Left kidney (tissue), 2 donors: ENCODE measurements around the gene SMPDL3B. TPM values are rescaled to one million over a fixed set of nuclear protein-coding genes. Genes with fewer than 3 reads are reported as not detected.
"Not testable (repeated sequence)": the region's sequence is repeated elsewhere in the genome, so short reads cannot be mapped to it uniquely, and the experiment has no call there.

Experiments used
- DNase-seq: peaks from one replicate; pipeline ENCODE4 v3.0.0-alpha.2; 2013
- polyA plus RNA-seq: library from polyadenylated mRNA; unstranded; fragments of 120-200 nt; gene quantifications from one replicate; pipeline ENCODE4 v1.2.1, GENCODE V29; 2013; ENCODE audit not compliant: insufficient read length

SMPDL3B gene
- polyA plus RNA-seq, 1 donor, result 12.8 TPM

DNA sequence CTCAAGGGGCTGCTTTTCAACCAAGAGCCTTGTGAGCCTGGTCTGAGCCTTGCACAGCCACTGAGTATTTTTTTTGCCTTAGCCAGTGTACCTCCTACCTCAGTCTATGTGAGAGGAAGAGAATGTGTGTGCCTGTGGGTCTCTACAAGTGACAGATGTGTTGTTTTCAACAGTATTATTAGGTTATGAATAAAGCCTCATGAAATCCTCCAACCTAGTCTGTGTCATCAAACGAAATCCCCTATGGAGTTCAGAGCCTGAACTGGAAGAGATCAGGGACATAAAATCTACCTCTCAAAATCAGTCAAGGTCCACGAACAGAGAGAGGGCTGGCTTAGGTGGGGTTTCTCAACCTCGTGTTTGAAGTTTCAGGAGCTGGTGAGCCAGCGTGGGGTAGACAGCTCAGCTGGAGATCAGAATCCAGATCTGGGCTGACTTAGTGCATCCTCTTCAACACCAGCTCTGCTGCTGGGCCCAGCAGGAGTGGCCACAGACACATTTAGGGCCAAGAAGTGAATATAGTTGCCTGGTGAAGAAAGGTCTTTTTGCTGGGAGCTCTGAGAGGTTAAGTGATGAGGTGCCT, 33.2 kb downstream of the SMPDL3B start:
- no peak for DNase-seq

DNA sequence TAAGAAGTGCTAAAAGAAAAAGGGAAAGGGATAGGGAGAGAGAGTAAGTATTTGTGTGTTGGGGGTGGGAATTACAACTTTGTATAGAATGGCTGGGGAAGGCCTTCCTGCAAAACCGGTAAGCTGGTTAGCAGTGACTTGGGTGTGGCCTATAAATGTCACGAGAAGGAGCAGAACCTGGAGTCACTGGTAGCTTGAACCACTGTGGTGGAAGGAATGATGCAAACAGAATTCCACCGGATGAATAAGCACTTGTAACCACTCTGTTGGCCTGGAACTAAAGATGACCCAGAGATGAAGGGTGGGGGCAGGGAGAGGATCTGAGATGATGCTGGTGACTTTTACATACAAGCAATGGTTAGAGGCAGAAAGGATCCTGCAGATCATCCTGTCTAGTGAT, 33.9 kb downstream of the SMPDL3B start:
- no peak for DNase-seq

DNA sequence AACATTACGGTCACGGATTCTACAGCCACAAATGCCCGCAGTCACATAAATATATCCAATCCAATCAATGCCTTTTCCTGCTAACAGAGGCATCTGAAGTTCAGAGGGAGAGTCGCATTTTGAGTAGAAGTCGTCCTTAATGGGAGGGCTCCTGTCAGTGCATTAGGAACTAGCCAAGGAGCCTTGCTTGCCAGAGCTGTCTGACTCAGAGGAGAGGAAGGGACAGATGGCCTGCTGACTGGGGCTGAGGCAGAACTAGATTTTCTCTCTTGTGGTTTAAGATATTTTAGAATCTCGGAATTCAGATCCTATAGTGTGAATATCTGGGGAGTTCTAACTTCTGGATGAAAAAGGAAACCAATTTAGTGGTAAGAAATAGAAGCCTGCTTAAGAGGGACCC, 35.6 kb downstream of the SMPDL3B start:
- DNase-seq, result no peak

DNA sequence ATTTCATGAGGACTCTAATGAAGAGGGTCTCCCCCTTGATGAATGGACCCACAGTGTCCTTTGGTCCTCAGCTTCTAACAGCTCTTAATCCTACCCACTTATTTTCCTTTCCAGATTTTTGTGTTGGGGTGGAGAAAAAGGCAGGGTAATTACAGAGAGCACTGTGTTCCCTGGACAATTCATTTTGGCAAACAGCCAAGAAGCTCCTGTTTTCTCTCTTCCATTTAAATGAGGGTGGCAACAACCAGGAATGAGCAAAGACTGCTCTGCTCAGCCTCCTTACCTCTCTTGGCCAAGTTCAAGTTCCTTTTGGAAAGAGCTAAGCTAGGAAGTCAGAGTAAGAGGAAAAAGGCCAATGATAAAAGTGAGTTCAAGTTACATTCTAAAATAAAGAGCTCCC, 36.9 kb downstream of the SMPDL3B start:
- DNase-seq, result no peak

DNA sequence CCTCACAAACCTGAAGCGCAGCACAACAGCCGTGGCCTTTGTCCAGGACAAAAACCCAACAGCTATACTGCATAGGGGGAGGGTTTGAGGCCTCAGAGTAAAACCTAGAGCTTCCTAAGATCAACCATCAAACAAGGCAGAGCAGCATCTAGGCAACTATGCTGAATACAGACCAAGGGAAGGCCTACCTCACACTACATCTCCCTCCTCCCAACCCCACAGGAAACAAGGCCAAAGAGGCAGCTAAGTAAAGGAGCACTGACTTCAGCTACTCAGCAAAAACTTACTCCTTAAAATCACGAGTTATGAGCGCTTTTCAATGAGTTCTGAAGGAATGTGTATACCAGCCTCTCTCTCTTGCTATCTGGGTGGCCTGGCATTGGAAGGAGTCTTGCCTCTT, 37.3 kb downstream of the SMPDL3B start:
- DNase-seq, result no peak

DNA sequence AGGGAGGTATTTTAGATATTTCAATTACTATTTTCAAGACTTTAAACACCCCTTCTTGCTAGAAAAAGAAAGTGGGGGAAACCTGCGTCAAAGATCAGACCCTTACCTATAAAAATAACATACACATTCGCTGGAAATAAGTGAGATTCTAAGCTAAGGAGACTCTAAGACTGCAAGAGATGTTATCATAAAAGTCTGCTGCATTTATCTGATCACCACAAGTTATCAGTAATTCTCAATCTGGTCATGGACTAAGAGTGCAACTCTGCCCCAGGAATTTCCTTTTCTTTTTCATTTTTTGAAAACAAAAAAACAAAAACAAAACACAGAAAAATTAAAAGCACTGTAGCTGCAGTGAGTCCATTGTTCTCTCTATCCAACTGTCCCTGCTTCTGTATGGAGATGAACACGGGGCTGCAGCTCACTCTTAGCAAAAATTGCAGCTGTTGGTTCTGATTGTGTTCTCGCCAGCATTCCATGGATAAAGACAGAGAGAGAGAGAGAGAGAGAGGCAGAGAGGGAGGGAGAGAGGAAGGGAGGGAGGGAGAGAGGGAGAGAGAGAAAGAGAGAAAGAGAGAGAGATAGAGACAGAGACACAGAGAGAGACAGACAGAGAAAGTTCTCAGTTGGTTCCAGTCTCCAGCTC, 39.1 kb downstream of the SMPDL3B start:
- DNase-seq, result no peak

DNA sequence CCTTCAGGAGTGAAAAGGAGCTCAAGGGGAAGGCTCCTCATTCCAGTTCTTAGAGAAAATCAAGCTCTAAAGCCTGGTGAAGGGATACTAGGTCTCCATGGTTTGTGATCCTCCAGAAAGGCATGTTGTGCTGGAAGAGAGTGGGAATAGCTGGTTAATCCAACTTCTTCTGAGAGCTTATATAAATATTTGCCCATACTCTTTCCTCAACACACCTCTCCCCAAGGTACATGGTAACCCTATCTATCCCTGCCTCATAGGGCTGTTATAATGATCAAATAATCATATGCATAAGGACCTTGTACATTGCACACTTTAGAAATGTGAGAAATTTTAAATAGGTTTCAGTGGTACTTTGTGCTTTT, 39.6 kb downstream of the SMPDL3B start:
- no peak for DNase-seq

DNA sequence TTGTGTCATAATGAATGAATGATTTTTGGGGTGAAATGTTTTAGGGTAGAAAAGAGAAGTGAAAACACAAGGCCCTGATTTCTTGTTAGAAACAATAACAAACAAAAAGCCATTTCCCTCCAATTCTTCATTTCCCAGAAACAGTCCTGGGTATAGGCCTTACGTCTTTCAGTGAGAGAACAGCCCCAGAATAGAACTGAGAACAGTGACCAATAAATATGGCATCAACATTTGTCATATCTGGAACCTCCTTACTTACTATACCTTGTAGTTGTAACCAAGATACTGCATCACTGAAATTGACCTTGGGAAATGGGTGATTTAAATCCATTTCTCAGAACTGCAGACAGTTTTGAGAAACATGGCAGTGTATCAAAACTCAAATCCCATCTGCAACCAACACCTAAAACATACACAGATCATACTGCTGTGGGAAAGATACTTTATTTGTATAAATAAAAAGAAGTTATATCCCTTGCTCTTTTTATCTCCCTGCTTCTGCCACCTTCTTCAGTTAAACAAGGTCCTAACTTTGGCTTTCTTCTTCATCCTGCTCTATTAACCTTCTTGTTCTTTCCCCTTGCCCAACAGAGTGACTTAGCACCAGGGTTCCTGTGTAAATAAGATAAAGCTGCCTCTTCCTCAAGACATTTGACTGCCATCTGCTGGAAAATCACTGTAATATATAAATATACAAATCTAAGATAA, 44.5 kb downstream of the SMPDL3B start:
- DNase-seq, result no peak

DNA sequence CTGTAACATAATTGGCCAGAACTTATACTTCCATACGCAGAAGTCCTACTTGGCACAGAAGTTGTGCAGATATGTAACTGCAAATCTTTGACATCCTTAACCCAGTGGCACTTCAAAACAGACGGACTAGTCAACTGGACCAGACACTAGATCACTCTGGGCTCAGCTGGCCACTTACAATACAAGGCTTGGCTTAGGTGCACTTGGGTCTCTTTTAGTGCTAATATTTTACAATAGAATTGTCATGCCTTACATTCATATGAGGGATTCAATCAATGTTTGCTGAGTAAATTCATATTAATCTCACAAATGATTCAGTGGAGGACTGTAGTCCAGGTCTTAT, 45.0 kb downstream of the SMPDL3B start:
- no peak for DNase-seq

DNA sequence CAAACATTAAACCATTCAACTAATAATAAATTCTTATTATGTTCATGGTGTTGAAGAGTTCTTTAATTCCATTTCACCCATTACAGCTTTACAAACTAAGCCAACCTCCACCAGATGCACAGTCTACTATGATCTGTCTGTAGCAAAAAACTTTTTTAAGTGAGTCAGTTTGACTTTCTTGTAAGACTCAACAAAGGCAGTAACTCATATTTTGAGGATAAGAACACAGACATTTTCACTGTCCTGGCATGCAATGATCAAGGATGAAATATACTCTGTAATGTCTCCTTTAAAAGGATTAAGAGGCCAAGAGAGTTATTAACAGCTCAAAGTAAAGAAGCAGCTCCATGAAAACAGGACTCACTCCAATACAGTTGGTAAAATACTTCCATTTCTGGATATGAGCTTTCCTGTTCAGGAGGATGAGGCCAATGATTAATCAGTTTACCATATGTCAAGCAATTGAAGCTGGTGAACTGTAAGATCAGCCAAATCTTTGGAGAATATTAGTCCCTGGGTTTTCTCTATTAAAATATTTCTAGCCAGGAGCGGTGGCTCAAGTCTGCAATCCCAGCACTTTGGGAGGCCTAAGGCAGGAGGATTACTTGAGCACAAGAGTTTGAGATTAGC, 45.5 kb downstream of the SMPDL3B start:
- DNase-seq, result no peak

DNA sequence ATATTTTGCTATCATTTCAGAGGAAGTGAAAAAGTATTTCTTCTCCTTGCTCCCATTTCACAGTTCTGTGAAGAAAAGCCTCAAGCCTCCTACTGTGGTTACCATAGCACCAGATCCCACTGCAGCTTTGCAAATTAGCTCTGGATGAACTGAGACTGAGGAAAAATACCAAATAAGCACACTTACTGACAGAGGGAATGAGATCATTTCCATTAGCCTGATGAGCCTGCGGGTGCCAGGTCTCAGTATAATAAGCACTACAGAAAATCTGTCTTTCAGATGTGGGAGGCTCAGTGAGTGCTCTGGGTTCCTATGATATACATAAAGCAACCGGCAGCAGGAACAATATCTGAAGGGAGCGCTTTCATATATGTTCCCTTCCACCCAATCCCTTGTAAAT, 46.3 kb downstream of the SMPDL3B start:
- DNase-seq, result no peak

DNA sequence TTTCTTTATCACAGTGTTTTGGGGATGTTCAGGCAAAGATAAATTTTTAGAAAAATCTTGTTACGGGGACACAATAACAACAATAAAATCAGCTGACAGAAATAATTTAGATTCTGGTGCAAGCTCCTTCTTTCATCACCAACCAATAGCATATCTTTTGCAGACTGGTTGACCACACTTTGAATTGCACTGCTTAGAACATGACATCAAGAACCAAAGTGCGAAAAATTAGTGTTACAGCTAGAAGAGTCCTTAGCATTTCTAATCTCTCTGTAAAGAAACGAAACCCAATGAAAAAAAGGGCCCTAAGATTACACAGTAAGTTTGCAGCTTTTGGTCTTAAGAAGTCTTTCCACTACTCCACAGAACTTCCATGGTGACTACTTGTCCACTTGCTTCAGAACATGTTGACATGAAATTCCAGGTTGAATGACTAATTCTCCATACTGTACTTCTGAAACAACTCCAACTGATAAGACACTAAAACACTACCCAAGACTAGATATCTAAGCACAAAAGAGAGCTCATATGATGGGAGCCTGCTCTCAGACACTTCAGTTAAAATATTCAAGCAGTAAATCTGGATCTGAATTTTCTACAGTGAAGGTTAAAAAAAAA, 56.2 kb downstream of the SMPDL3B start:
- DNase-seq, result no peak

DNA sequence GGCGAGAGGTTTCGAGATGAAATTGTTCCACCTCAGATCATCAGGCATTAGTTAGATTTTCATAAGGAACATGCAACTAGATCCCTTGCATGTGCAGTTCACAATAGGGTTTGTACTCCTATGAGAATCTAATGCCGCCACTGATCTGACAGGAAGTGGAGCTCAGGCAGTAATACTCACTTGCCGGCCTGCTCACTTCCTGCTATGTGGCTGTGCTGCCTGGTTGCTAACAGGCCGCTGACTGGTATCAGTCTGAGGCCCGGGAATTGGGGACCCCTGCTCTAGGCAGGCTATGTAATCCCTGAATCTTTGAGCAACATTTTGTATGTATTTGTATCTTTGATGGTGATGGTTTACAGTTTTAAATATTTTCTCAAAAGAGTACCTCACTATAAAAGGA, 57.5 kb downstream of the SMPDL3B start:
- no peak for DNase-seq

DNA sequence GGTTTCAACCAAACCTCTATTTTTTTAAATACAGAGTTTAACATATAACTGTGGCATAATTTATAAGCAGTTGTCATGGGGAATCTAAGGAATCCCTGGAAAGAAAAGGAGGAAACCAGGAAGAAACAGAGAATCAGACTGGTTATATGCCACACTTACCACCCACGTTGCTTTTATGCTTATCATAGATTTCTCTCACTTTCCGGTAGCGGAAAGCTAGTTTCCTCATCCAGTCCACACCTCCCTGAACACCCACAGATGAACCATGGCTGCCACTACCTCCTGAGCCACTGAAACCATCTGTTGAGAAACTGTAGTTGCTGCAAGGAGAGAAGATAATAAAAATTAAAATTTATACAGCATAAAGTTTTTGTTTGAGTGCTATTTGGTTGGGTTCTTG, 58.4 kb downstream of the SMPDL3B start:
- DNase-seq, result no peak

DNA sequence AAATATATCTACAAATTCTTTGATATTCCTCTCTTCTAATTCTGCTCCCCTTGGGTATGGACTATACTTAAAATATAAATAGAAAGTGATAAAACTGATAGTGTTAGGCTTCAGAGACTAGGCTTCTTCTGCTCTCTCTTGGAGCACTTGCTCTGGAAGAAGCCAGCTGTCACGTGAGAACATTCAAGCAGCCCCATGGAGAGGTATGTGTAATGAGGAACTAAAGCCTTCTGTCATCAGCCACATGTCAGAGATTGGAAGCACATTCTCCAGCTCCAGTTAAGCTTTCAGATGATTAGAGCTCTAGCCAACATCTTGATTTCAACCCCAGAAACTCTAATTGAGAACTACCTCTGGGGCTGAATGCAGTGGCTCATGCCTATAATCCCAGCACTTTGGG, 59.3 kb downstream of the SMPDL3B start:
- no peak for DNase-seq

DNA sequence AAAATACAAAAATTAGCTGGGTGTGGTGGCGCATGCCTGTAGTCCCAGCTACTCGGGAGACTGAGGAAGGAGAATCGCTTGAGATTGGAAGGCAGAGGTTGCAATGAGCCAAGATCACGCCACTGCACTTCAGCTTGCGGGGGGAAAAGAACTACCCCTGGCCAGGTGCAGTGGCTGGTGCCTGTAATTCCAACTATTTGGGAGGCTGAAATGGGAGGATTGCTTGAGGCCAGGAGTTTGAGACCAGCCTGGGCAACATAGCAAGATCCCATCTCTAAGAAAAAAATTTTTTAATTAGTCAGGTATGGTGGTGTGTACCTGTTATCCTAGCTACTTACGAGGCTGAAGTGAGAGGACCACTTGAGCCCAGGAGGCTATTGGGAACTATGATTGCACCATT, 59.7 kb downstream of the SMPDL3B start:
- DNase-seq, result not testable (repeated sequence)

DNA sequence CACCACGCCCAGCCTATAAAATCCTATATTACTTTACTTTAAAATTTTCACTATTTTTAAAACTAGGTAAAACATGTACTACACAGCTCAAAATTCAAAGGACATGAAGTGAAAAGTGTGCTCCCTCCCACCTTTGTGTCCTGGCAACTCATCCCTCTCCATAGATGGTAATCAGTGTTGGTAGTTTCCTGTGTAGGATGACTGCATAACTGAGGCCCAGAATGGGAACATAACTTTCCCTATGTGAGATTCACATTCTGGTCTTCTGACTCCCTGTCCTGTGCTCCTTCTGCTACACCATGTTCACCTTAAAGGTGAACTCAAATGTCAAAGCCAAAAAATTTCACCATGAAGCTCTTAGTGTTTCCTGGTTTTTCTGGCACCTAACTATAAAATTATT, 64.3 kb downstream of the SMPDL3B start:
- no peak for DNase-seq

DNA sequence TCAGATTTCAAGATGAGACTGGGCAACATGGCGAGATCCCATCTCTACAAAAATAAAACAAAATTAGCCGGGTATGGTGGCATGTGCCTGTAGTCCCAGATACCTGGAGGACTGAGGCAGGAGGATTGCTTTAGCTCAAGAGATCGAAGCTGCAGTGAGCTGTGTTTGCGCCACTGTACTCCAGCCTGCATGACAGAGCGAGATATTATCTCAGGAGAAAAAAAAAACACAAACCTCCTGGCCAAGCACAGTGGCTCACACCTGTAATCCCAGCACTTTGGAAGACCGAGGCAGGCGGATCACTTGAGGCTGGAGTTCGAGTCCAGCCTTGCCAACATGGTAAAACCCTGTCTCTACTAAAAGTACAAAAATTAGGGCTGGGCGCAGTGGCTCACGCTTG, 67.8 kb downstream of the SMPDL3B start:
- DNase-seq, result no peak

DNA sequence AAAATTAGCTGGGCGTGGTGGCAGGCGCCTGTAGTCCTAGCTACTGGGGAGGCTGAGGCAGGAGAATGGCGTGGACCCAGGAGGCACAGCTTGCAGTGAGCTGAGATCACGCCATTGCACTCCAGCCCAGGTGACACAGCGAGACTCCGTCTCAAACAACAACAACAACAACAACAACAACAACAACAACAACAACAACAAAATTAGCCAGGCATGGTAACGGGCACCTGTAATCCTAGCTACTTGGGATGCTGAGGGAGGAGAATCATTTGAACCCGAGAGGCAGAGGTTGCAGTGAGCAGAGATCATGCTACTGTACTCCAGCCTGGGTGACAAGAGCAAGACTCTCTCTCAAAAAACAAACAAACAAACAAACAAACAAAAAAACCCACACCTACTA, 68.3 kb downstream of the SMPDL3B start:
- not testable (repeated sequence) for DNase-seq
